Pancreas (tissue), 10 donors: ENCODE results near the gene USP33. TPM values are rescaled to one million over a fixed set of nuclear protein-coding genes. Genes with fewer than 3 reads are reported as not detected.

Experiments
- ATAC-seq, 4 donors: fragments of 200-7000 bp; cut with Tn5 transposase; one replicate each; pipeline versions ENCODE4 v1.8.0 to v1.9.1; 2020; ENCODE audit warnings: mild to moderate bottlenecking in 4 of 4, moderate library complexity in 4 of 4
- DNase-seq, 6 donors: peaks; one replicate each; pipeline ENCODE4 v3.0.0-alpha.2; 2020
- FAIRE-seq: peaks from 2 replicates; lab custom pipeline; 2012; peaks lifted over from hg19 to GRCh38; lab: Jason Lieb, UNC
- H3K27ac ChIP-seq, 4 donors: fragments of 200-600 bp; sonication (generic); 1 replicate in 3 of 4; 2 replicates in 1 of 4; pipeline versions ENCODE4 v1.5.0 to v1.8.0; 2020
- H3K27me3 ChIP-seq, 4 donors: fragments of 200-600 bp; one replicate each; pipeline ENCODE4 v1.8.0; 2021
- H3K36me3 ChIP-seq, 3 donors: fragments of 200-600 bp; sonication (generic) in 1 of 3; one replicate each; pipeline versions ENCODE4 v1.5.0 to v1.8.0; 2020 to 2021
- H3K4me1 ChIP-seq, 3 donors: fragments of 200-600 bp; one replicate each; pipeline ENCODE4 v1.8.0; 2021
- H3K4me3 ChIP-seq, 4 donors: fragments of 200-600 bp; sonication (generic) in 2 of 4; one replicate each; pipeline versions ENCODE4 v1.5.0 to v1.8.0; 2020 to 2021
- H3K9me3 ChIP-seq, 4 donors: fragments of 200-600 bp; one replicate each; pipeline ENCODE4 v1.8.0; 2021
- CTCF ChIP-seq, 4 donors: fragments of 200-600 bp; sonication (generic) in 3 of 4; IDR thresholded peaks; one replicate each; pipeline versions ENCODE4 v1.5.0 to v1.8.0; 2021; ENCODE audit warnings: antibody characterized with exemption in 4 of 4
- WGBS, 2 donors: extraction: QIAGEN DNeasy Blood & Tissue Kit; methylation state at CpG; one replicate each; pipeline ENCODE4 v1.1.7; 2013; 5-methylcytosine and 5-hydroxymethylcytosine counted together
- intact Hi-C, 3 donors: fragments of 100-400 bp; cut with DNase I; formaldehyde crosslinking; loops; one replicate each; pipeline versions ENCODE4 v1.11.1 to v1.14.2; 2022
- polyA plus RNA-seq, 2 donors: library from polyadenylated mRNA; stranded (reverse); fragments of 200-250 nt; gene quantifications; one replicate each; pipeline ENCODE4 v1.2.3, GENCODE V29; 2013
- total RNA-seq, 6 donors: library from RNA; stranded (reverse); fragmentation: NEBNext Ultra II Directional in 4 of 6; extraction: Animal tissue kit (Norgen Biotek cat#: 25700) in 4 of 6; gene quantifications; one replicate each; pipeline versions ENCODE4 v1.2.1 to v1.2.4, GENCODE V29; 2021 to 2023
- donor health status: healthy with polysubstance abuse.
- donor health status: DM: no; HTN: no; CAD: no; lungs with moderate emphysema.
- donor health status: DM: no; HTN: no; CAD: no.
- donor health status: control.
- donor health status: control.
- donor health status: Bipolar disorder and iron deficiency.
- donor health status: DM: yes; HTN: yes; CAD: no.
- donor health status: DM: no; HTN: no; CAD: no.
- donor health status: DM: no; HTN: no; CAD: no.
- donor health status: DM: yes; HTN: yes; CAD: no.

The USP33 gene
- total and polyA plus RNA-seq, 8 donors, result 13.7 to 35.5 (median 22.0) TPM

- no peak for FAIRE-seq
- TF ChIP-seq CTCF (IDR thresholded peaks at IDR 0.05), result no peak
- DNase-seq, result no peak
- Histone ChIP-seq H3K27me3 (no peaks in the 10 kb centered on the region), H3K27ac (no peak overlapping the region), H3K4me1 (peaks cover 13 to 16% (median 15%) of the 10 kb centered on the region in 3 donors), H3K4me3 (no peak overlapping the region), H3K36me3 (no peaks in the 10 kb centered on the region), H3K9me3 (no peaks in the 10 kb centered on the region)
- 60 to 82% methylated on average over 1 of the region's 1 CpG for WGBS, 2 donors
- intact Hi-C loops, result no loop called here
- no peak for ATAC-seq
Measured at GRCh38 chr1:77673716-77674355, 85.8 kb downstream of the USP33 start.

GRCh38 chr1:77673030-77673429 is 86.6 kb downstream of the USP33 start:
- DNase-seq, result no peak
- TF ChIP-seq CTCF (IDR thresholded peaks at IDR 0.05), result no peak
- Histone ChIP-seq H3K27me3 (no peaks in the 10 kb centered on the region), H3K4me1 (peaks cover 7 to 16% (median 14%) of the 10 kb centered on the region in 3 donors), H3K36me3 (no peaks in the 10 kb centered on the region), H3K9me3 (no peaks in the 10 kb centered on the region), H3K4me3 (no peak overlapping the region), H3K27ac (no peak overlapping the region)
- intact Hi-C loops, result no loop called here
- WGBS, 2 donors, result 92 to 94% methylated on average over 6 of the region's 6 CpGs
- FAIRE-seq, result no peak
- ATAC-seq, result no peak

GRCh38 chr1:77672374-77672773 is 87.3 kb downstream of the USP33 start:
- 62% methylated on average over 2 of the region's 2 CpGs for WGBS, 2 donors
- no peak for ATAC-seq
- Histone ChIP-seq H3K36me3 (no peaks in the 10 kb centered on the region), H3K27ac (no peak overlapping the region), H3K4me3 (no peak overlapping the region), H3K9me3 (no peaks in the 10 kb centered on the region), H3K27me3 (no peaks in the 10 kb centered on the region), H3K4me1 (peaks cover under 1 to 16% (median 13%) of the 10 kb centered on the region in 3 donors)
- intact Hi-C loops, result no loop called here
- TF ChIP-seq CTCF (IDR thresholded peaks at IDR 0.05), result no peak
- DNase-seq, result no peak
- FAIRE-seq, result no peak

- intact Hi-C loops, result no loop called here
- Histone ChIP-seq H3K36me3 (no peaks in the 10 kb centered on the region), H3K4me3 (no peak overlapping the region), H3K4me1 (peaks cover 0 to 20% (median 13%) of the 10 kb centered on the region in 3 donors), H3K9me3 (no peaks in the 10 kb centered on the region), H3K27me3 (no peaks in the 10 kb centered on the region), H3K27ac (no peak overlapping the region)
- TF ChIP-seq CTCF (IDR thresholded peaks at IDR 0.05), result no peak
- no peak for FAIRE-seq
- WGBS, 2 donors, result 85 to 91% methylated on average over 5 of the region's 5 CpGs
- DNase-seq, result no peak
- no peak for ATAC-seq
Measured at GRCh38 chr1:77671836-77672235, 87.8 kb downstream of the USP33 start.

- Histone ChIP-seq H3K9me3 (no peaks in the 10 kb centered on the region), H3K36me3 (no peaks in the 10 kb centered on the region), H3K27me3 (no peaks in the 10 kb centered on the region), H3K4me1 (peaks cover 0 to 20% (median 13%) of the 10 kb centered on the region in 3 donors), H3K4me3 (no peak overlapping the region), H3K27ac (no peak overlapping the region)
- WGBS, 2 donors, result 95 to 97% methylated on average over 7 of the region's 7 CpGs
- TF ChIP-seq CTCF (IDR thresholded peaks at IDR 0.05), result no peak
- ATAC-seq, result no peak
- no peak for FAIRE-seq
- no peak for DNase-seq
- intact Hi-C loops, result no loop called here
Measured at GRCh38 chr1:77670330-77670729, 89.3 kb downstream of the USP33 start.
